A673 (cell line): ENCODE results near the gene GNAQ.

Experiments used
- EZH2 ChIP-seq: fragments of 200-600 bp; sonication (generic); IDR thresholded peaks from 2 replicates; pipeline ENCODE4 v1.6.1; 2017; ENCODE audit warnings: borderline replicate concordance, low read depth, mild to moderate bottlenecking, mixed read lengths, antibody characterized with exemption, low read length; ENCODE audit not compliant: poor library complexity, severe bottlenecking
- TF ChIP-seq, protein P1 (sequence below): fragments of 300-800, 200-600 bp; sonication (generic); conservative IDR thresholded peaks from 2 replicates; pipeline ENCODE4 v1.5.1; 2017; ENCODE audit warnings: low read depth, mild to moderate bottlenecking, antibody characterized with exemption, low read length, moderate library complexity, mixed read lengths

DNA sequence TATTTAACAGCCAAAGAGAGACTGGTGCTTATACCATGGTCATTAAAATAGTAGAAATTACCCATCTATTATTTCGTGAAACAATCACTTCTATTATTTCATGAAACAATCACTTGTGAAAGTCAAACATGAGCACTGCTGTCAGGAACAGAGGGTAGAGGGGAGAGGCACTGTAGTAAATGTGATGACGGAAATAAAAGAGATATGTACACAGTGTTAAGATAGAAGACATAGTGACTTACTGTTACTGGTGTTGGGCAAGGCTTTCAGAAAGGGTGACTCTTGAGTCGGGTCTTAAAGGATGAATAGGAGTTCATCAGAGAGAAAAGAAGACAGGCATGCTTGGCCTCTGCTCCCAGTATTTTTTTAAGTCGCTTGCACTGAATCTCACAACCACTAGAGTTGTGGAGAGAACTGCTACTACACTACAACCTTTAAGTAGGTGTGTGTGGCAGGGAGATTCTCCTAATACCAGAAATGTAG is 220.9 kb downstream of the GNAQ start:
- TF ChIP-seq, protein P1, sequence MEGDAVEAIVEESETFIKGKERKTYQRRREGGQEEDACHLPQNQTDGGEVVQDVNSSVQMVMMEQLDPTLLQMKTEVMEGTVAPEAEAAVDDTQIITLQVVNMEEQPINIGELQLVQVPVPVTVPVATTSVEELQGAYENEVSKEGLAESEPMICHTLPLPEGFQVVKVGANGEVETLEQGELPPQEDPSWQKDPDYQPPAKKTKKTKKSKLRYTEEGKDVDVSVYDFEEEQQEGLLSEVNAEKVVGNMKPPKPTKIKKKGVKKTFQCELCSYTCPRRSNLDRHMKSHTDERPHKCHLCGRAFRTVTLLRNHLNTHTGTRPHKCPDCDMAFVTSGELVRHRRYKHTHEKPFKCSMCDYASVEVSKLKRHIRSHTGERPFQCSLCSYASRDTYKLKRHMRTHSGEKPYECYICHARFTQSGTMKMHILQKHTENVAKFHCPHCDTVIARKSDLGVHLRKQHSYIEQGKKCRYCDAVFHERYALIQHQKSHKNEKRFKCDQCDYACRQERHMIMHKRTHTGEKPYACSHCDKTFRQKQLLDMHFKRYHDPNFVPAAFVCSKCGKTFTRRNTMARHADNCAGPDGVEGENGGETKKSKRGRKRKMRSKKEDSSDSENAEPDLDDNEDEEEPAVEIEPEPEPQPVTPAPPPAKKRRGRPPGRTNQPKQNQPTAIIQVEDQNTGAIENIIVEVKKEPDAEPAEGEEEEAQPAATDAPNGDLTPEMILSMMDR = no peak
- no peak for TF ChIP-seq EZH2
